ENCODE data around the gene EDN2.

EDN2 gene

GRCh38 chr1:41452704-41453290 is 31.7 kb downstream of the EDN2 start:
- TF ChIP-seq CTCF (IDR thresholded peaks at IDR 0.05; ENCODE audit: low read depth, low read length, missing control alignments) = no peak
- in situ Hi-C loops (cut with HindIII; ENCODE audit: low sequenced_read_pairs) = no loop called here
- no peak for DNase-seq (ENCODE audit: low read depth)
- no peak overlapping the region for H3K4me3 ChIP-seq (ENCODE audit: low read depth, low read length)

- no peak overlapping the region for H3K4me3 ChIP-seq (ENCODE audit: low read depth, low read length)
- in situ Hi-C loops (cut with HindIII; ENCODE audit: low sequenced_read_pairs) = no loop called here
- no peak for TF ChIP-seq CTCF (IDR thresholded peaks at IDR 0.05; ENCODE audit: low read depth, low read length, missing control alignments)
- DNase-seq (ENCODE audit: low read depth) = no peak
These were observed 33.7 kb downstream of the EDN2 start for GRCh38 chr1:41450747-41451285.

- H3K4me3 ChIP-seq (ENCODE audit: low read depth, low read length) = no peak overlapping the region
- in situ Hi-C loops (cut with HindIII; ENCODE audit: low sequenced_read_pairs) = no loop called here
- no peak for DNase-seq (ENCODE audit: low read depth)
- TF ChIP-seq CTCF (IDR thresholded peaks at IDR 0.05; ENCODE audit: low read depth, low read length, missing control alignments) = no peak
These were observed 35.1 kb downstream of the EDN2 start for GRCh38 chr1:41449326-41449921.

- in situ Hi-C loops (cut with HindIII; ENCODE audit: low sequenced_read_pairs) = no loop called here
- TF ChIP-seq CTCF (IDR thresholded peaks at IDR 0.05; ENCODE audit: low read depth, low read length, missing control alignments) = no peak
- no peak overlapping the region for H3K4me3 ChIP-seq (ENCODE audit: low read depth, low read length)
- DNase-seq (ENCODE audit: low read depth) = no peak
These were observed 35.7 kb downstream of the EDN2 start for GRCh38 chr1:41448821-41449220.

GRCh38 chr1:41447995-41448770 is 36.3 kb downstream of the EDN2 start:
- TF ChIP-seq CTCF (IDR thresholded peaks at IDR 0.05; ENCODE audit: low read depth, low read length, missing control alignments) = no peak
- no peak for DNase-seq (ENCODE audit: low read depth)
- no peak overlapping the region for H3K4me3 ChIP-seq (ENCODE audit: low read depth, low read length)
- in situ Hi-C loops (cut with HindIII; ENCODE audit: low sequenced_read_pairs) = no loop called here

- no peak overlapping the region for H3K4me3 ChIP-seq (ENCODE audit: low read depth, low read length)
- TF ChIP-seq CTCF (IDR thresholded peaks at IDR 0.05; ENCODE audit: low read depth, low read length, missing control alignments) = no peak
- in situ Hi-C loops (cut with HindIII; ENCODE audit: low sequenced_read_pairs) = no loop called here
- no peak for DNase-seq (ENCODE audit: low read depth)
These were observed 37.5 kb downstream of the EDN2 start for GRCh38 chr1:41446851-41447610.

Measured in astrocyte of the cerebellum (primary cell).